SK-N-SH treated with all-trans-retinoic acid at 6 μM for 48 hours (cell line): ENCODE measurements around the gene RBM19.

Source experiments
- ARNTL ChIP-seq: fragments of 450-650 bp; formaldehyde crosslinking; IDR thresholded peaks from 2 replicates; pipeline ENCODE4 v1.5.0; 2020; ENCODE audit warnings: low read depth, mild to moderate bottlenecking, moderate library complexity, borderline replicate concordance
- PATZ1 ChIP-seq: fragments of 250-450 bp; sonication (Bioruptor Pico); IDR thresholded peaks from 2 replicates; pipeline ENCODE4 v1.8.0; 2020; ENCODE audit warnings: mild to moderate bottlenecking, moderate library complexity, borderline replicate concordance
- SNAI2 ChIP-seq: fragments of 250-450 bp; sonication (Bioruptor Pico); IDR thresholded peaks from 2 replicates; pipeline ENCODE4 v1.5.0; 2020; ENCODE audit warnings: mild to moderate bottlenecking, moderate library complexity
- ZC3H10 ChIP-seq: fragments of 250-450 bp; sonication (Bioruptor Pico); IDR thresholded peaks from 2 replicates; pipeline ENCODE4 v1.5.1; 2021; ENCODE audit warnings: mild to moderate bottlenecking, moderate library complexity
- ZFP30 ChIP-seq: fragments of 450-650 bp; formaldehyde crosslinking; IDR thresholded peaks from 2 replicates; pipeline ENCODE4 v1.5.0; 2022; ENCODE audit warnings: mild to moderate bottlenecking, moderate library complexity
- TF ChIP-seq, protein P1 (sequence below): fragments of 250-450 bp; sonication (Bioruptor Pico); IDR thresholded peaks from 2 replicates; pipeline ENCODE4 v1.5.1; 2020; ENCODE audit warnings: low read depth, mild to moderate bottlenecking, moderate library complexity
- TF ChIP-seq, protein P2 (sequence below): fragments of 250-450 bp; sonication (Bioruptor Pico); IDR thresholded peaks from 2 replicates; pipeline ENCODE4 v1.5.0; 2020; ENCODE audit warnings: mild to moderate bottlenecking, moderate library complexity

GRCh38 chr12:113786107-113786506, 180.0 kb downstream of the RBM19 start:
- TF ChIP-seq ZFP30 (no peak), ARNTL (no peak), PATZ1 (no peak), ZC3H10 (no peak), SNAI2 (CRISPR knock-in tag) (no peak)
- TF ChIP-seq, protein P1, sequence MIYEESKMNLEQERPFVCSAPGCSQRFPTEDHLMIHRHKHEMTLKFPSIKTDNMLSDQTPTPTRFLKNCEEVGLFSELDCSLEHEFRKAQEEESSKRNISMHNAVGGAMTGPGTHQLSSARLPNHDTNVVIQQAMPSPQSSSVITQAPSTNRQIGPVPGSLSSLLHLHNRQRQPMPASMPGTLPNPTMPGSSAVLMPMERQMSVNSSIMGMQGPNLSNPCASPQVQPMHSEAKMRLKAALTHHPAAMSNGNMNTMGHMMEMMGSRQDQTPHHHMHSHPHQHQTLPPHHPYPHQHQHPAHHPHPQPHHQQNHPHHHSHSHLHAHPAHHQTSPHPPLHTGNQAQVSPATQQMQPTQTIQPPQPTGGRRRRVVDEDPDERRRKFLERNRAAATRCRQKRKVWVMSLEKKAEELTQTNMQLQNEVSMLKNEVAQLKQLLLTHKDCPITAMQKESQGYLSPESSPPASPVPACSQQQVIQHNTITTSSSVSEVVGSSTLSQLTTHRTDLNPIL (CRISPR knock-in tag) = no peak
- TF ChIP-seq, protein P2, sequence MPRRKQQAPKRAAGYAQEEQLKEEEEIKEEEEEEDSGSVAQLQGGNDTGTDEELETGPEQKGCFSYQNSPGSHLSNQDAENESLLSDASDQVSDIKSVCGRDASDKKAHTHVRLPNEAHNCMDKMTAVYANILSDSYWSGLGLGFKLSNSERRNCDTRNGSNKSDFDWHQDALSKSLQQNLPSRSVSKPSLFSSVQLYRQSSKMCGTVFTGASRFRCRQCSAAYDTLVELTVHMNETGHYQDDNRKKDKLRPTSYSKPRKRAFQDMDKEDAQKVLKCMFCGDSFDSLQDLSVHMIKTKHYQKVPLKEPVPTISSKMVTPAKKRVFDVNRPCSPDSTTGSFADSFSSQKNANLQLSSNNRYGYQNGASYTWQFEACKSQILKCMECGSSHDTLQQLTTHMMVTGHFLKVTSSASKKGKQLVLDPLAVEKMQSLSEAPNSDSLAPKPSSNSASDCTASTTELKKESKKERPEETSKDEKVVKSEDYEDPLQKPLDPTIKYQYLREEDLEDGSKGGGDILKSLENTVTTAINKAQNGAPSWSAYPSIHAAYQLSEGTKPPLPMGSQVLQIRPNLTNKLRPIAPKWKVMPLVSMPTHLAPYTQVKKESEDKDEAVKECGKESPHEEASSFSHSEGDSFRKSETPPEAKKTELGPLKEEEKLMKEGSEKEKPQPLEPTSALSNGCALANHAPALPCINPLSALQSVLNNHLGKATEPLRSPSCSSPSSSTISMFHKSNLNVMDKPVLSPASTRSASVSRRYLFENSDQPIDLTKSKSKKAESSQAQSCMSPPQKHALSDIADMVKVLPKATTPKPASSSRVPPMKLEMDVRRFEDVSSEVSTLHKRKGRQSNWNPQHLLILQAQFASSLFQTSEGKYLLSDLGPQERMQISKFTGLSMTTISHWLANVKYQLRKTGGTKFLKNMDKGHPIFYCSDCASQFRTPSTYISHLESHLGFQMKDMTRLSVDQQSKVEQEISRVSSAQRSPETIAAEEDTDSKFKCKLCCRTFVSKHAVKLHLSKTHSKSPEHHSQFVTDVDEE (CRISPR knock-in tag) = no peak
